GM21381 (cell line): Measurements from ENCODE around the gene MYO18B.
"Not testable (repeated sequence)": the region's sequence is repeated elsewhere in the genome, so short reads cannot be mapped to it uniquely, and the experiment has no call there.

Experiments
- ATAC-seq: cut with Tn5 transposase; IDR thresholded peaks from one replicate; pipeline ENCODE4 v1.9.1; 2021; ENCODE audit warnings: mild to moderate bottlenecking, moderate library complexity; ENCODE audit not compliant: unreplicated experiment

Gene MYO18B

DNA sequence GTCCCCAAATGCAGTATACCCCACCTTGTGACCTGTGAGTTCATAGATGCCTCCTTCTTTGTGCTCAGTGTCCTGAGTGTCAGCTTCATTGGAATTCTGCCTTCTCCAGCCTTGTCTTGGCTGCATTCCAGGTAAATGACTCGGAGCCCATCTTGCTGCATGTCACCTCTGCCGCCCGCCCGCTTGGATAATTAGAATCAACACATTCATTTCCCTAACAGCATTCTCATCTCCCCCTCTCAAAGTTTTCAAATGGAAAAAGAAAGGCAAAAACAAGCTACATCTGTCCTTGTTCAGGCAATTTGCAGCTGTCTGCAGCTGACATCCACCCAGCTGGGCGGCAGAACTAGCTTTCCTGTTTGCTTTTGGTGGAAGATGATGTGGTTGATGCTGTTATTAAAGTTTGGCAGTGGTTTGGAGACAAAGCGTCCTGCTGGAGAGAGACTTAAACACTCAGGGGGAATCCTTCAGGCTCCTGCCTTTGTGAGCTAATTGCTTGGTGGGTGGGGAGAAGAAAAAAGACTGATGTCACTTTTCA is 228.5 kb downstream of the MYO18B start:
- ATAC-seq: no peak

DNA sequence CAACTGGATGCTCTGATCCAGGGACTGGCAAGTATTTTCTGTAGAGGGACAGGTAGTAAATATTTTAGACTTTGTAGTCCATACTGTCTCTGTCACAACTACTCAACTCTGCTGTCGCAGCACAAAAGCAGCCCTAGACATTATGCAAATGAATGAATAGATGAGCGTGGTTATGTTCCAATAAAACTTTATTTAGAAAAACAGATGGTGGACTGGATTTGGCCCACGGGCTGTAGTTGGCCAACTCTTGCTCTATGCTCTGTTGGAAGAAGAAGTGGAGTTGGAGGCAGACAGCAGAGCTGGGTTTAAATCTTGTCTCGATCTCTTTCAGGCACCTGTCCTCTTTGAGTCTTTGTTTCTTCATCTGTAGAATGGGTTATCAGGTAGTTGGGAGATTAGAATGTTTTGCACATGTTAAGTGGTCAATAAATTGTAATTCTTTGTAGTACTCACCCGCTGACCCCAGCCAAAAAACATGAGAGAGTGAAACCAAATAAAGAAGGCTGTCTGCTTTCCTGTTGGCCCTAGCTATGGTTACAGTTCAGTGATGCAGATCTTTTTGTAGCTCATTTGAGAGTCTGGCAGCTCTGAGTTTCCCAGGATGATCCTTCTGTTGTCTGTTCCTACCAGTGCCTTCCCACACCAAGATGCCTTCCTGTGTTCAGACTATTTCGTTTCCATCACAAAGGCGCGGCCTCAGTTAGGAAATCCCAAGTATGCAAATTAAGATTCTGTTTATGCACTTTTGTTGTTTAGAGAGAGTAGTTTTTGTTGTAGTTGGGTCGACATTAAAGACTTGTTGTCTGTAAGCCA is 229.2 kb downstream of the MYO18B start:
- no peak for ATAC-seq

DNA sequence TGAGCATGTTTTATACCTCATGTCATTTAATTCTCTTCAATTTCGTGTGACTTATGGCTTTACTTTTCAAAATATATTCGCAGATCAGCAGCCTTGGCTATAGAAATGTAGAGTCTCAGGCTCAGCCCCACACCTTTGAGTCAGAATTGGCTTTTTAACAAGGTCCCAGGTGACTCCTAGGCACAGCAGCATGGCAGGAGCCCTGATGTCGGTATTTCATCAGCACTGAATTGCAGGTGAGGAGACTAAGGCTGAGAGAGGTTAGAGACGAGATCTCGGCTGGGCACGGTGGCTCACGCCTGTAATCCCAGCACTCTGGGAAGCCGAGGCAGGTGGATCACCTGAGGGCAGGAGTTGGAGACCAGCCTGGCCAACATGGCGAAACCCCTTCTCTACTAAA is 230.4 kb downstream of the MYO18B start:
- ATAC-seq: no peak

DNA sequence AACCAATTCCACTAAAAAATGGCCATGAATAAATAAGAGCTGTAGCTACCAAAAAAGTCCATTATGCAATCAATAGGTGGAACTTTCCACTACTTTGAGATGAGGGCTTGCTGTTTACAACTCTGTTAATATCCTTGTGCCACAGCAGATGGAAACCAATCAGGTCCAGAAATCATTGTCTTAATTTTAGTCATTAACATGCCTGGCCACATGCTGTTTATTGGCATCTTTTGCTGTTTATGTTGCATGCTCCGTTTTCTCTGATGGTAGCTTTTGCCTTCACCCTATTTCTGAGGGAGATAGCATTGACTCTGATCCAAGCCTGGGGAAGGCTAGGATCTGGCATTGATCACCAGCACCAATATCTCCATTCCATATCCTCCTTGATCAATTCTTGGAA is 234.4 kb downstream of the MYO18B start:
- no peak for ATAC-seq

DNA sequence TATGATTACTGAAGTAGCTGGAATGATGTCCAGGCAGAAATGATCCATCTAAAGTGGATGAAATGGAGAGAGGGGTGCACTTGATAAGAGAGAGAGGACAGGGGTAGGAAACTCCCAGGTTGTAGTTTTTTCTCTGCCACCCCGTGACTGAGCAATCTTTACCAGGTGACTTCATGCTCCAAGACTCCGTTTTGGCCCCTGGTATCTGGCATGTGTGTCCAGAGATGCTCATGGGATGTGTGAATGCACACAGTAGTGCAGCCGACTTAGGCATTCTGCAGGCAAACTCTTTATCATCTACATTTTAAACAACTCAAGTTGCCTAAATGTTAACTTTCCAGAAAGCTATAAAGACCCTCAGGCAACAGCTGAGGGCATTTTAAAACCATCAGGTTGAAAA is 238.0 kb downstream of the MYO18B start:
- no peak for ATAC-seq

DNA sequence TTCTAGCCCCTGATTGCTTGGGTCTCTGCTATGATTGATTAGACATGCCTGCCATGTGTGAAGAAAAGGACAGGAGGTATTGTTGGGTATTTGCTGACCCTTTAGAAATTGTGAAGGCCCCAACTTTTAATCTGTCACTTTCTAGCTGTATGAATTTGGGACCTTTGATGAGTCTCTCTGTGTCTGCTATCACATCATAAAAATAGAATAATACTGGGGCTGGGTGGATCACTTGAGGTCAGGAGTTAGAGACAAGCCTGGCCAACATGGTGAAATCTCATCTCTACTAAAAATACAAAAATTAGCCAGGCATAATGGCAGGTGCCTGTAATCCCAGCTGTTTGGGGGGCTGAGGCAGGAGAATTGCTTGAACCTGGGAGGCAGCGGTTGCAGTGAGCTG is 242.9 kb downstream of the MYO18B start:
- ATAC-seq: not testable (repeated sequence)

DNA sequence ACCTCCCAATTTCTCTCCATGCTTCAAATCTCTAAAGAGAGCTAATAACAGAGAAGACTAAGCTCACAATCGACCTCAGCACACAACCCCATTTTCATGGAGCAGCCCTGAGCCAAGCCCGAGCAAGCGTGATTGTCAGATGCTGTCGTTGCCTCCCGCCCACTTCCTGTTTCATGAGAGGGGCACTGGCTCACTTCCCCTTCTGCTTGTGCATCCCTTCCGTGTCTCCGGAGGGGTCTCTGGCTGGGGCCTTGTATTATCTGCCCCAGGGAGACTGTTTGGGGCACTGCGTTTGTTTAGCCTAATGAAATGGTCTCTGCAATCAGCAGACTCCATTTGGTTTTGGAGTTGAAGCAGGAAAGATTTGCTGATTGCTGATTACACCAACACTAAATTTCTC is 246.0 kb downstream of the MYO18B start:
- ATAC-seq: no peak

DNA sequence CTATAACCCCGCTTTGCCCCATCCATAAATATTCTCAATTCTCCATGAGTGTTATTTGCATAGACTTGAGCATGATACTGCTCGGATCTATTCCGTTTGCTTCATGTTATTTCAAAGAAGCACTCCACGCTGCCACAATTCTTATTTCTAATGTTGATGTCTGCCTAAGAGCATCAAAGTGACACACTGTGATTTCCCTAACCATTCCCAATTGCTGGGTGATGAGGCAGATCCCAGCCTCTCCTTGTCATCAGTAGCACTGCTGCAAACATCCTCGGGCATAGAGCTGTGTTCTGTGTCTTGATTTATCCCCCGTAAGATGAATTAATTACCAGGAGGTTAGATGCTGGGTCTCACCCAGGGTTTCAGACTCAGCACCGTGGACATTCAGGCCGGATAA is 249.0 kb downstream of the MYO18B start:
- ATAC-seq: no peak

DNA sequence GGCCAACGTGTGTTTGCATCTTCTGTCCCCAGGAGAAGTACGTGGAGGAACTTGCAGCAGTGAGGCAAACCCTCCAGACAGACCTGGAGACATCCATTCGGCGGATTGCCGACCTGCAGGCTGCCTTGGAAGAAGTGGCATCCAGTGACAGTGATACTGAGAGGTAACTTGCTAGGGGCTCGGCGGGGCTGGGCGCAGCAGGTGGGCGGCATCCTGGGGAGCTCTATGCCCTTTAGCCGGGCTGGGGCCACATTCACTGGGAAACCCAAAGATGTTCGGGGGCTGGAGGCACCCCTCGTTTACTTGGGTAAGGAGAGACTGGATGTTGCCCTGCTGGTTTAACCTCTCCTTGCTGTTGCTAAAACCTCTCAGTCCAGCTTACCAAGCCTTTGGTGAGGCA is 250.3 kb downstream of the MYO18B start:
- ATAC-seq: no peak

DNA sequence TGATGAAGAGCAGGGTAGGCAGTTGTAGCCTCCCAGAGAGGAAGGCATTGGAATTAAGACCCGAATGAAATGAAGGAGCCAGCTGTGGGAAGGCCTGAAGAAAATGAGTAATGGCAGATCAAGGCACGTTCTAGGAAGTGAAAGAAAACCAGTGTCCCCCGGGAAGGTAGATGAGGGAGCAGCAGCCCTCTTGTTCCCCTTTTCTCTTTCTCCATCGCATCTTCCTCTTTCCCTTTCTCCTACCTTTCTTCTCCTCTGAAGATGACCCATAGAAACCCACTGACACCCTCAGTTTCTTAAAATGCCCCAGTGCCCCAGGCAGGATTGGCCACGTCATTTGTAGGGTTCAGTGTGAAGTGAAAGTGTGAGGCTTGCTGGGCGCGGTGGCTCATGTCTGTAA is 254.7 kb downstream of the MYO18B start:
- ATAC-seq: no peak

DNA sequence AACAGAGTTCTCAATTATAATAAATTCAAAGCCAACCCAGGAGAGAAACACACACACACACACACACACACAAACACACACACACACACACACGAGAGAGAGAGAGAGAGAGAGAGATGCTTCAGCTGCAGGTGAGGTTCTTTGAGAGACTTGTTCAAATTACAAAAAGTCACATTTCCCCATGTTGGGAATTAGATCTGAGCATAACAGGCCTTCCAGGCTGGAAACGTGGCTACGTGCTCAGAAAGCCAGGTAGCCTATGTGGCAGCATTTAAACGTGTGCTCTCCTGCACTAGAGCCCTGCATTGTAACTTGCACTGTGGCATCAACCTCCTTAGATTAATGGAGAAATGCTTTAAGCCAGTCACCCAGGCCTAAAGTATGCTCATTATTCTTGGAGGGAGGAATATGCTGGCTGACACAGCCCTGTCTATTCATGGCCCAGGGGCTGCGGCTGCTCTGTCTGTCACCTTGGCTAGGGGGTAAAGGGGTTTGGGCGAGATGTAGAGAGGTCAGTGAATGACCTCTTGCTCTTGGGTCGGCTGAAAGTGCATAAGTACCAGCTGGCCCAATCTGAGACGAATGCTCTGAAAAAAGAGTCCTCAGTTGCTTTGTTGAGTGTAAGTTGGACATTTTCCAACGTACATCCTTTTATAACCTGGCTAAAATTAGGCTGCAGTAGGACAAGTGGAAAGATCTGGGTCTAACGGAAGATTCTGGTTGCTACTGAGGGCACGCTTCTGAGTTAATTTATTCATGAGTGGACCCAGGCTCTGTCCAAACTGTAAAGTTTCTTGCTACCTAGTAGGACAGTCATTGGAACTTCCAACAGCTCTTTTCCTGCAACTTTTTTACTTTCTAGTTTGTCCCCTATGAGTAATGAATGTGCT is 256.1 kb downstream of the MYO18B start:
- no peak for ATAC-seq

DNA sequence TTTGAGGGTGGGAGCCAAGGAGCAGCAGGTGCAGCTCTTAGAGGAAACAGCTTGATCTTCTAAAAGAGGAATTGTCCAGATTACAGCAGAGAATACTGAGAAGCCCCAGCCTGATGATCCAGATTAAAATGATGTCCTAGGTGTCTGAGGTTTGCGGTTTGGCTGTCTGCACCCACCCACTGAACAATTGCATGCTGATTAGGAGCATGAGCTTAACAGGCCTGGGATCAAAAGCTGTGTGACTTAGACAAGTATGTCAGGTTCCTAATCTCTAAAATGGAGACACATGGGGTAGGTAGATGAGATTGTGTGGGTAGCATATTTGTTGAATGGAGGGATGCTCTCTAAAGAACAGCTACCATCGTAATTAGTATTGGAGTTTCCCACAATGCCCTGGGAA is 260.5 kb downstream of the MYO18B start:
- ATAC-seq: no peak

DNA sequence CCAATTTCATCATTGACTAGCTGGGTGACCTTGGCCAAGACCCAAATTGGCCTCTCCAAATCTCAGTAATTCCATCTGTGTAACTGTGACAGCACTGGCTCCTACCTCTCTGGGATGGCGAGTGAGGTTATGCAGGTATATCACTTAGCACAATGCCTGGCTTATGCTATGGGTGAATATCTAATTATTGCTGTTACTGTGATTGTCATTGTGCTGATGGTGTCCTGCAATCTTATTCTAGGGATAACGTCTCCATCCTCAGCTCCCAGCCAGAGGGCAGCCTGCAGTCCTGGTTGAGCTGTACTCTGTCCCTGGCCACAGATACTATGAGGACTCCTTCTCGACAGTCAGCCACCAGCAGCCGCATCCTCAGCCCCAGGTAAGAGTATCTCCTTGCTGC is 262.5 kb downstream of the MYO18B start:
- no peak for ATAC-seq

DNA sequence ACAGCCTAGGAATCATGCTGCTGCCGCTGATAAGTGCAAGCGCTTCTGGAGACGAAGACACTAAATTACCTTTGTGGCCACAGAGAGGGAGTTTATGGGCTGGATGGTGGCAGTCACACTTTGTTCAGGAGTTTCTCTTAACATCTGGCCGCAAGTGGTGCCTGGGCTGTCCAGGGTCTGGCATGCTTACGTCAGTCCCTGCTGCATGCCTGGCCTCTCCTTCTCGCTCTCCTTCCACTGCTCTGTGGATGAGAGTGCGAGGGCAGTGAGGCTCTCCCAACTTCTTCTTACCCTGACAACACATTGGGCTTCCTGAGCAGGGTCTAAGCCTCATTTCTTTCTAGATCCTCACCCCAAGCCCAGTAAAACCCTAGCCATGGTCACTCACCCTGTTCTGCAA is 266.6 kb downstream of the MYO18B start:
- ATAC-seq: no peak

DNA sequence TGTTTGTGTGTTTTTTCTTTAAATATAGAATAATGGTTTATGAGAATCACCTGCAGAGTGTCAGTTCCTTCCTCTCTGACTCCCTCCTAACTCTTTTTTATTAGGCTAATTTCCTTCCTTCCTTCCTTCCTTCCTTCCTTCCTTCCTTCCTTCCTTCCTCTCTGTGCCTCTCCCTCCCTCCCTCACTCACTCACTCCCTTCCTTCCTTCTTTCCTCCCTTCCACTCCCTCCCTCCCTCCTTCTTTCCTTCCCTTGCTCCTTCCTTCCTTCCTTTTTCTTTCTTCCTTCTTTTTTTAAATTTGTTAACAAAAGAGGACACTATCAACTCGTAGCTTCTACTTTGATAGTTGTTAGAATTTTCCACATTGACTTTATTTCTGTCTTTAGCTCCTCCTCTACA is 274.9 kb downstream of the MYO18B start:
- ATAC-seq: no peak

DNA sequence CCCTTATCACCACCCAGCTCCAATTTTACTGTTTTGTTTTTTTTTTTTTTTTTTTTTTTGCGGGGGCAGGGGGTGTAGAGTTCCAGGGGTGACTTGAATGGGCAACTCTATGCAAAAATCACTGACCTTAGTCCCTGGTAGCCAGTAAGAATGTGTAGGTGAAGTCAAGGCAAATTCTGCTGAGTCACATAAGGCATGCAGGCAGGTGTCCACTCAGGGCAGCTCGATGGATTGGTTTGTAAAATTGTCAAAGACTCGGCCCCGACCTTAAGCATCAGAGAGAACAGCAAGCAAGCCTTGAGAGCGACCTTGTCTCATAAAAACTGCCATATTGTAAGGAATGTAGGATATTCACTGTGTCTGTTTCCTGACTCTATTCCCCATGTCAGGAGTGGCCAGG is 275.9 kb downstream of the MYO18B start:
- ATAC-seq: no peak

DNA sequence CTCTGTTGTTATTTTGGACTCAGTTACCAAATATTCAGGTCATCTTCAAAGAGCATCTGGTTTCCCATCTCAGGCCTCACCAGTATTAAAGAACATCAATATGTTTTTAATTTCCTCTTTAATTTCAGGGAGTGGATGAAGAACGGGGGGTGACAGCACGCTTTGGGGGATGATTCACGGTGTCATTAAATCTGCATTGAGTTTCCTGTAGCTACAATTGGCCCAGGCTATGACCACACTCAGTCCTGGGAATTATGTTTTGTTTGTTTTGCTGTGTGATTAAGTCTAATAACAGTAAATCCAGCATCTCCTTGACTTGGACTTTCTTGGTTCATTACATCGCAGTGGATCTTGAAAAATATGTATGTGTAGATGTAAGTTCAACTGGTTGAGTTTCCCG is 277.6 kb downstream of the MYO18B start:
- ATAC-seq: no peak

DNA sequence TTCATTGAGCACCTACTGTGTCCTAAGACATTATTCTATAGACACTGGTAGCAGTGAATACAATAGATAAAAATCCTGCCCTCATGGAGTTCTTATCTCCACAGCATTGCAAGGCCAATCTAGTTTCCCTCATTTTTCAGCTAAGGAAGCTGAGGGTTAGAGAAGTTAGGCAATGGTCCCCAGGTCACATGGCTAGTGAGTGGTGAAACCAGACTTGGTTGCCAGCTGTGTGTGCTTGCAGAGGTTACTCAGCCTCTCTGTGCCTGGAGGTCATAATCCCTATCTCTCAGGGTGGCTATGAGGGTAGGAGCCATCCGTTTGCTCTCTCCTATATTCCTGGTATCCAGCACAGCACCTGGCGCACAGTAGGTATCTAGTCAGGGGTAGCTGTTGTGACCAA is 279.5 kb downstream of the MYO18B start:
- ATAC-seq: no peak

DNA sequence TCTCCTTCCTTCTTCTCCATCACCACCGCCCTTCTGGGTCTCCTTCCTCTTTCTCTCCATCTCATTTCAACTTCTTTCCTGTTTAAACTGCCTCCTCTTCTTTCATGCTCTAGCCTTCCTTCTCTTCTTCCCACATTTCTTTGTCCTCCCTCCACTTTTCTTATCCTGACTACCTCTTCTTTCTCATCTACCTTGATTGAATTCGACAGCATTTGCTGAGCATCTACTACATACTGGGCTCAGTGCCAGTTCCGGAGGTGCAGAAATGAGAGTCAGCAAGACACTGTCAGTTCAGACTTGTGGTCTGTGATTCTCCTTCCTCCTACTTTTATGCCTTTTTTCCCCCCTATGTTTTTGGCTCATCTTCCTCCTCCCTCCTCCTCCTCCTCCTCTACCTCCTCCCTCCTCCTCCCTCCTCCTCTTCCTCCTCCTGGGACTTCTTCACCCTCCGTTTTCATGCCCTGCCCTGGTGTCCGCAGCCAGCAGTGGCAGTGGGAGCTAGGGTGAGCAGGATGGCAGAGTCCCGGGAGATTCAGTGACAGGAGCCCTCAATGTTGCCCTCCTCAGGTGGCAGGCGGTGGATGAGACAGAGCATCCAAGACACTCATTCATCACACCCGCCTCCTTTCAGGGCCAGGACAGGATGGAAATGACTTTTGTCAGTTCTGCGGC is 281.3 kb downstream of the MYO18B start:
- no peak for ATAC-seq

DNA sequence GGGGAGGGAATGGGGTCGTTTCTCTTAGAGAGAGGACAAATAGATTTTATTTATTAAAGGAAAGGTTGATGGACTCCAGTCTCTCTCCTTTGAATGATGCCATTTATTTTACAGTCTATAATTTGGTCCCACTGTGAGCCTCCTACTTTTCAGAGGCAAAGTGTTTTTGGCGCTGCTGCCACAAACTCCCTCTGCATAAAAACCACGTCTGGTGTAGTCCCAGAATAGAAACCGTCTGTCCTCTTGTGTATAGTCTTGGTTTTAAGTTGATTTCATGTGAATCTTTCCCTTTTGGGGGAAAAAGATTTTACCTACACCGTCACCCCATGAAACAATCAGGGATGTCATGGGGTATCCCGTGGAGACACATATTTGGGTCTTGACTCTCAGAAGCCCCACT is 283.6 kb downstream of the MYO18B start:
- no peak for ATAC-seq

DNA sequence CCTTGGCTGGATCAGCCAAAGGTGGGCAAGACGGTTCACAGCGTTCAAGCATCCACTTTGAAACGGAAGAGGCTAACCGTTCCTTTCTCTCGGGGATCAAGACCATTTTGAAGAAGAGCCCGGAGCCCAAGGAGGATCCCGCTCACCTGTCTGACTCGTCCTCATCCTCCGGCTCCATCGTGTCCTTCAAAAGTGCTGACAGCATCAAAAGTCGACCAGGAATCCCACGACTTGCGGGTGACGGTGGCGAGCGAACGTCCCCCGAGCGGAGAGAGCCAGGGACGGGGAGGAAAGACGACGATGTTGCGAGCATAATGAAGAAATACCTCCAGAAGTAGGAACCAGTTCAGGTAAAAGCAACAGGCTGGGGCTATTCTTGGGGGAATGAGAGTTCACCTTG is 285.4 kb downstream of the MYO18B start:
- no peak for ATAC-seq
